ENCODE measurements around the gene ADAM23.

ADAM23 gene

GRCh38 chr2:206631340-206631739 lies 188.0 kb downstream of the ADAM23 start:
- H3K4me2 ChIP-seq (ENCODE audit: low read depth, low read length, poor library complexity, severe bottlenecking) = no peak overlapping the region
- H2AFZ ChIP-seq (ENCODE audit: low read depth, low read length, severe bottlenecking) = no peak overlapping the region
- H3K9me2 ChIP-seq (replicated peaks; ENCODE audit: insufficient read depth, low read length) = no peaks in the 10 kb centered on the region
- no peaks in the 10 kb centered on the region for H3K9me3 ChIP-seq (ENCODE audit: insufficient read depth, low read length)
- no peaks in the 10 kb centered on the region for H3K79me2 ChIP-seq (ENCODE audit: insufficient read depth, low read length)
- H4K20me1 ChIP-seq (ENCODE audit: low read depth, low read length) = no peaks in the 10 kb centered on the region
- no peaks in the 10 kb centered on the region for H3K27me3 ChIP-seq (ENCODE audit: low read length)
- no peak overlapping the region for H3K4me3 ChIP-seq (ENCODE audit: insufficient read depth, low read length, poor library complexity, severe bottlenecking)
- no peak overlapping the region for H3K9ac ChIP-seq (ENCODE audit: low read length)
- no peak overlapping the region for H3K27ac ChIP-seq (ENCODE audit: low read depth, low read length)
- TF ChIP-seq EZH2phosphoT487 (conservative IDR thresholded peaks at IDR 0.05; ENCODE audit: low read length) (no peak), CTCF (IDR thresholded peaks at IDR 0.05; ENCODE audit: insufficient read depth, low read length, poor library complexity, severe bottlenecking) (no peak)
- H3F3A ChIP-seq (ENCODE audit: insufficient read depth) = no peaks in the 10 kb centered on the region
- H3K36me3 ChIP-seq (ENCODE audit: low read length) = no peaks in the 10 kb centered on the region

DNA sequence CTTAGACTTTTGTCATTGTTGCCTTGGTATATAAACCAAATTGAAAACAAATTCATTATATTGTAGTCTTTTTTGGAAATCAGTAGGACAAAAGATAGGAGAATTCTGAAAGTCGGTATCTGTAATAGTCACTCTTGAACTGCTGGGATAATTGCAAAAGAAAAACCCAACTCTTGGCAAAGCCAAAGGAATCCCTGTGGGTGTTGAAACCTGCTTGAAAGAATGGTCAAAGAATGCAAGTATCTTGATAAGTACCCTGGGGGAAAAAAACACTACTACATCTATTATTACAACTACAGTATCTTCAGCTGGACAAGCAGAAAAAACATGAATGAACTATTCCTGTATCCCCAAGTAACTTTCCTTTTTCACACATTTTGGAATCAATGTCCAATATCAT lies 191.7 kb downstream of the ADAM23 start:
- no peak overlapping the region for H3K27ac ChIP-seq (ENCODE audit: low read depth, low read length)
- H3K9me3 ChIP-seq (ENCODE audit: insufficient read depth, low read length) = no peaks in the 10 kb centered on the region
- H3K79me2 ChIP-seq (ENCODE audit: insufficient read depth, low read length) = no peaks in the 10 kb centered on the region
- no peak overlapping the region for H3K4me2 ChIP-seq (ENCODE audit: low read depth, low read length, poor library complexity, severe bottlenecking)
- TF ChIP-seq EZH2phosphoT487 (conservative IDR thresholded peaks at IDR 0.05; ENCODE audit: low read length) (no peak), CTCF (IDR thresholded peaks at IDR 0.05; ENCODE audit: insufficient read depth, low read length, poor library complexity, severe bottlenecking) (no peak)
- H3F3A ChIP-seq (ENCODE audit: insufficient read depth) = no peaks in the 10 kb centered on the region
- no peak overlapping the region for H3K4me3 ChIP-seq (ENCODE audit: insufficient read depth, low read length, poor library complexity, severe bottlenecking)
- H2AFZ ChIP-seq (ENCODE audit: low read depth, low read length, severe bottlenecking) = no peak overlapping the region
- no peaks in the 10 kb centered on the region for H3K36me3 ChIP-seq (ENCODE audit: low read length)
- no peaks in the 10 kb centered on the region for H3K27me3 ChIP-seq (ENCODE audit: low read length)
- no peaks in the 10 kb centered on the region for H3K9me2 ChIP-seq (replicated peaks; ENCODE audit: insufficient read depth, low read length)
- no peaks in the 10 kb centered on the region for H4K20me1 ChIP-seq (ENCODE audit: low read depth, low read length)
- no peak overlapping the region for H3K9ac ChIP-seq (ENCODE audit: low read length)

DNA sequence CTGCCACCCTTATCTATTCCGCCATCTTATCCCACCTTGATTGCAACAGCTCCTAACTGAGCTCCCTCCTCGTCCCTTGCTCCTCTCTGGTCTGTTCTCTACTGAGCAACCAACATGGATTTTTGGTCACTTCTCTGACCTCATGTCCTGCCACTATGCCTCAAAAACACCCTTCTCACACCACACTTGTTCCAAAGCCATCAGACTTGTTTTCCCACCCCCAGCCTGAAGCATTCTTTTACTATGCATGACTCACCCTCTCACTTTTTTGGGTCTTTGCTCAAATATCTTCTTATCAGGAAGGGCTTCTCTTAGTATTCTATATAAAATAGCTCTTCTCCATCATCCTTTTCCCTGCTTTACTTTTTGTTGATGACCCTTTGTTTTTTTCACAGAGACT lies 196.3 kb downstream of the ADAM23 start:
- TF ChIP-seq CTCF (IDR thresholded peaks at IDR 0.05; ENCODE audit: insufficient read depth, low read length, poor library complexity, severe bottlenecking) = no peak
- no peak for TF ChIP-seq EZH2phosphoT487 (conservative IDR thresholded peaks at IDR 0.05; ENCODE audit: low read length)

More for the DNA sequence above, 196.3 kb downstream of the ADAM23 start:
- Histone ChIP-seq H3K27ac (ENCODE audit: low read depth, low read length) (no peak overlapping the region), H3K36me3 (ENCODE audit: low read length) (no peaks in the 10 kb centered on the region), H3K79me2 (ENCODE audit: insufficient read depth, low read length) (no peaks in the 10 kb centered on the region), H4K20me1 (ENCODE audit: low read depth, low read length) (no peaks in the 10 kb centered on the region), H3K27me3 (ENCODE audit: low read length) (no peaks in the 10 kb centered on the region), H3K4me3 (ENCODE audit: insufficient read depth, low read length, poor library complexity, severe bottlenecking) (no peak overlapping the region), H2AFZ (ENCODE audit: low read depth, low read length, severe bottlenecking) (no peak overlapping the region), H3K9me2 (replicated peaks; ENCODE audit: insufficient read depth, low read length) (no peaks in the 10 kb centered on the region), H3K4me2 (ENCODE audit: low read depth, low read length, poor library complexity, severe bottlenecking) (no peak overlapping the region), H3K9ac (ENCODE audit: low read length) (no peak overlapping the region), H3F3A (ENCODE audit: insufficient read depth) (no peaks in the 10 kb centered on the region), H3K9me3 (ENCODE audit: insufficient read depth, low read length) (no peaks in the 10 kb centered on the region)
